GM19240 (cell line): Measurements from ENCODE around the gene UMODL1.

Experiments used
- DNase-seq: peaks from one replicate; pipeline ENCODE4 v3.0.0; 2011; ENCODE audit warnings: low spot score; ENCODE audit not compliant: insufficient read length

UMODL1 gene

DNA sequence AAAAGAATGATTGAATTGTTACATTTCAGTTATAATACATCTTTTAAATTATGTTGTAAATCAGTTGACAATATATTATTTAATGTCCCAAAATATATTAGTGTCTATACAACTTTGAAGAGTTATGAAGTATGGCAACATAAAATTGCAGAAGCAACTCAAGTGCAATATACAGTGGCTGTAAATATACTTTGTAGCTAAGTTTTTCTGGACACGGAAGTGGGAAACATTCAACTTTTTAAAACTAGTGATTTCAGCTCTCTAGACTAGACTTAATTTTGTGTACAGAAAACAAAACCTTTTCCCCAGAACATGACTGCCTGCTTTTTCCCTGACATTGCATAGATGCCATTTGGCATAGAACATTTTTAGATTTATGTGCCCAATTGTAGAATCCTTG, 118.3 kb downstream of the UMODL1 start:
- DNase-seq = no peak

DNA sequence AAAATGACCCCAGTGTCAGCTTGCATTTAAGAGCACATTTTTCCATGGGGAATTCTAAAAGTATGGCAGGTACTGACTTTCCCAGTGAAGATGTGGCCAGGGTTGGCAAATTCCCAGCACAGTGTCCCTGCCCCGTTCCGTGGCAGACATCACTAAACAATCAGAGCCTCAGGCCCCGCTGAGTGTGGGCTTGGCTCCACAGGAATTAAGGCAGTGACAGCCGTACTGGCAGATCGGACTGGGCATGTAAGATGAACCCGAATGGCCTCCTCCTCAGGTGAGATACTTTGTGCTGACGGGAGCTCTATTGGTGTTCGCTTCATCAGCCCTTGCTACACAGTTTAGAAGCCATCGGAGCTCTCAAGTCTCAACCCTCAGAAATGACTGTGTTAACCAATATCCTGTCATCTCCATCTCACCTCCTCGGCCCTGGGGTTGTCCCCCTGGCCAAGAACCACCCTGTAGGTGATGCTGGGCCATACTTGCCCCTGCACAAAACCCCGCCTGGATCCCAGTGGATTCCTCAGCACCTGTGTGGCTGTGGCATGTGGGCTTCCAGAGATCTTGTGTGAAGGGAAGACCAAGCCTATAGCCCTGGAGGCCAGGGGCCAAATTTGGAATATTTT, 118.9 kb downstream of the UMODL1 start:
- DNase-seq = no peak

- DNase-seq = no peak
Measured at GRCh38 chr21:42190486-42190863, 119.4 kb downstream of the UMODL1 start.

GRCh38 chr21:42191064-42191463, 119.9 kb downstream of the UMODL1 start:
- DNase-seq = no peak

DNA sequence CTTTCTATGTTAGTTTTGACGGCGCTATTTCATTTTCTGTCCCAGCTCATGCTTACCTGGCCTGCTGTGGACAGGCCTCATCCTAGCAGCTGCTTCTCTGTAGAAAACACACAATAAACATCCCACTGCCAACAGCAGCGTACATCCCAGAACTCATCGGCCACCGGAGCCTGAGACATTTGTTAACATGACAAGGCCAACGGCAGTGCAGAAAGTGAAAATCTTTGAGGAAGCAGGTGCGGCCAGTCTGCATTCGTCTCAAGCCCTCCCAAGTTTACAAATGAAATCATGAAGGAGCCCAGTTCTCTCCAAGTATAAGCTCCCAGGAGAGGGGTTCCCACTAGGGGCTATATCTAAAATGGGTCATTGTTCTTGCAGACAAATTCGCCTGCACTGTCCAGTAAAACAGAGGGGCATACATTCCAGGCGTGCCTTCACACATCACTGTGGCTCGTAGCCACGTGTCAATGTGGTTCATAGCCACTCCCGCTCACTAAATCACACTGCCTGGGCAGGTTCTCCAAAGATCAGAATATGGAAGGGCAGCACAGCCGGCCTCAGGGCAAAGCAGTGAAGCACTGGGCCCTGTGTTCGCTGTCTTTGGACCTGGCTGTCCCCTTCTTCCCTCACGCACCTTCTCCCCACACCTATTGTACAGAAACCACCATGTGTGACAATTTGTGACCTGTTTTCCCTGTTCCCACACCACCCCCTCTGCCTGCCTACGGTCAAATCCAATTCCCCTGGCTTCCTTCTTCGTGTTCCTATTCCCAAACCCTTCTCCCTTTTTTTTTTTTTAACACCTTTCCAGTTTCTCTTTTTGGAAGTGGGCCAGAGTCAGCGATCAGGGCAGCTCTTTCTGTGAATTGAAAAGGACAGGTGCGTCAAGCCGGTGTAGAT, 120.8 kb downstream of the UMODL1 start:
- no peak for DNase-seq
